ENCODE measurements around the gene SORD. TPM values are rescaled to one million over a fixed set of nuclear protein-coding genes. Genes with fewer than 3 reads are reported as not detected.
"Not testable (repeated sequence)": the region's sequence is repeated elsewhere in the genome, so short reads cannot be mapped to it uniquely, and the experiment has no call there.

The SORD gene
- total RNA-seq, 1 donor from 2014 or later: 1.6 TPM

DNA sequence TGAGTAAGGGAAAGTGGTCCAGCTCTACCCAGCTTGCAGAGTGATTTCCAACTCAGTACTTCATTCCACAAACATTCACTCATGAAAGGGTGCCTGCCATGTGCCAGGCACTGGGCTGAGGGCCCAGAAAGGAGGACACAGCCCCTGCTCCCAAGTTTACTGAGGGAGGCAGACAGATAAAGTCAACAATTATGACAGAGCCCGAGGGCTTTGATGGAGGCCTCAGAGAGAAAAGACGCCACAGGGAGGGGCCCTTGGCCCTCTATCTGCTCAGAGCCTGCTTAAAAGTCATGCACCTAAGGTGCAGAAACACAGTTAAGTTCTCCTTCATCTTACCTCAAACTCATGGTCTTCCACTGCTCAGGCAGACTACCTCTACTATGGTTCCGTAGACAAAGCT is 1.7 kb downstream of the SORD start:
- H3K9me3 ChIP-seq (ENCODE audit: control insufficient read depth in 3 of 3, low read length in 3 of 3): not testable (repeated sequence)

DNA sequence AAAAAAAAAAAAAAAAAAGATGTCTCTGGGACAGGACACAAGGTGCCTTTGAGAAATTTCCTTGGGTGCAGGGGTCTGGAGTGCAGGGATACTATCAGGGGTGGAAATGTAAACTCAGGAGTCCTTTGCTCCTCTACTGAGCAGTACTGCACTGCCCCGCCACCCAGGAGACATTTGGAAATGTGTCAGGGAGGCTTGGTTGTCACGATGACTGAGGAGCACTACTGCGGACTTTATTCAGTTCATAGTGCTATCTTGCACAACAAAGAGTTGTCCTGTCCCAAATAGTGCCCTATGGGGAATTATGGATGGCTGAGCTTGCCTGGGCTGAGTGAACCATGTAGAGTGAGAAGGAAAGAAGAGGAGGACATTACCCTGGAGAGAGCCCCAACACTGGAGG is 2.6 kb downstream of the SORD start:
- H3K27ac ChIP-seq (ENCODE audit: low read depth, low read length); H3K9me3 ChIP-seq (ENCODE audit: control insufficient read depth in 3 of 3, low read length in 3 of 3); H3K9ac ChIP-seq (ENCODE audit: low read depth in 1 of 3, low read length in 3 of 3); H3K36me3 ChIP-seq (ENCODE audit: control insufficient read depth in 3 of 3, insufficient read depth in 3 of 3, low read length in 3 of 3); H3K4me3 ChIP-seq (ENCODE audit: low read length in 3 of 3); H3K27me3 ChIP-seq (ENCODE audit: control insufficient read depth in 3 of 3, insufficient read depth in 3 of 3, low read length in 3 of 3): not testable (repeated sequence)
- peaks cover 12 to 18% (median 13%) of the 10 kb centered on the region in 3 donors for H3K4me1 ChIP-seq (ENCODE audit: control insufficient read depth in 3 of 3, insufficient read depth in 3 of 3, low read length in 3 of 3)

More for the DNA sequence above, 1.7 kb downstream of the SORD start:
- H3K36me3 ChIP-seq (ENCODE audit: control insufficient read depth in 3 of 3, insufficient read depth in 3 of 3, low read length in 3 of 3); H3K27me3 ChIP-seq (ENCODE audit: control insufficient read depth in 3 of 3, insufficient read depth in 3 of 3, low read length in 3 of 3); H3K4me3 ChIP-seq (ENCODE audit: low read length in 3 of 3); H3K9ac ChIP-seq (ENCODE audit: low read depth in 1 of 3, low read length in 3 of 3); H3K27ac ChIP-seq (ENCODE audit: low read depth, low read length): not testable (repeated sequence)
- peaks cover 12 to 18% (median 13%) of the 10 kb centered on the region in 3 donors for H3K4me1 ChIP-seq (ENCODE audit: control insufficient read depth in 3 of 3, insufficient read depth in 3 of 3, low read length in 3 of 3)

DNA sequence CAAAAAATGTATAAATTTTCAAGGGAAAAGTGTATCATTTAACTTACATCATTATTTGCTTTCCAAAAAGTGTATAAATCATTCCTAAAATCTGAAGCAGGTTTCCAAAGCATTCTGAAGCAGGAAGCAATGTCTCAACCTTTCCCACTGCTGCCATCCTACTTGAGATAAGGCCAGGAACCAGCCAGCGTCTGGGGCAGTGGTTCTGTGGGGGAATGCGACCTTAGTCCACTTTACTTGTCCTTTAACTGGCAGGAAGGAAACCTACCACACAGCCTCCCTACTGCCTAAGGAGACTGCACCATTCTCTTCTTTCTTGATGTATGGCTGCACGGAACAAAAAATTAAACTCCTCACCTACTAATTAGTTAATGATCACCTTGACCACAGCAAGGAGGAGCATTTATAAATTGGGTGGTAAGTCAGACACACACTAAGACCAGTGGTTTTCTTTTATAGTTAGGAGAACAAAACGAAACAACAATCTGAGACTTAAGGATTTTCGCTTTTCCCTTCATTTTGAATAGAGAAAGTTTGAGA is 3.7 kb downstream of the SORD start:
- Histone ChIP-seq H3K27ac (ENCODE audit: low read depth, low read length) (no peak overlapping the region), H3K9me3 (ENCODE audit: control insufficient read depth in 3 of 3, low read length in 3 of 3) (no peaks in the 10 kb centered on the region), H3K4me1 (ENCODE audit: control insufficient read depth in 3 of 3, insufficient read depth in 3 of 3, low read length in 3 of 3) (peaks cover 12 to 18% (median 13%) of the 10 kb centered on the region in 3 donors), H3K27me3 (ENCODE audit: control insufficient read depth in 3 of 3, insufficient read depth in 3 of 3, low read length in 3 of 3) (no peaks in the 10 kb centered on the region), H3K36me3 (ENCODE audit: control insufficient read depth in 3 of 3, insufficient read depth in 3 of 3, low read length in 3 of 3) (peaks cover 0 to 3% (median 0%) of the 10 kb centered on the region in 3 donors), H3K4me3 (ENCODE audit: low read length in 3 of 3) (no peak overlapping the region), H3K9ac (ENCODE audit: low read depth in 1 of 3, low read length in 3 of 3) (no peak overlapping the region)

DNA sequence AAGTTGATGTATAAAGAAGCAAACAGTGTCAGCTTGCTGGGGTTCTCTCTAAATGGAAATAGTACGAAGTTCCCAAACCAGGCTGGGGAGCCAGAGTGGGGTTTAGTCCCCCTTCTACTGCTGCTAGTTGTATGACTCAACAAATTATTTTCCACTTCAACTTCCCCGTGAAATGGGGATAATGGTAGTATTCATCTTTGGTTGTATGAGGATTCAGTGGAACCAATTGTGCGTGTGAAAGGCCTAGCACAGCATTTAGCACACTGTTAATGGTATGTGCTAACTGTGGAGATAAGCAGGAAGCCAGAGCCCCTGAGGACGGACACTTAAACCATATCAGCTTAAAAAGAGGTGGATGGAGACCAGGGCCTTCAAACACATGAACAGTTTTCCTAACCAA is 4.2 kb downstream of the SORD start:
- no peak overlapping the region for H3K4me3 ChIP-seq (ENCODE audit: low read length in 3 of 3)
- peaks cover 12 to 18% (median 13%) of the 10 kb centered on the region in 3 donors for H3K4me1 ChIP-seq (ENCODE audit: control insufficient read depth in 3 of 3, insufficient read depth in 3 of 3, low read length in 3 of 3)
- no peaks in the 10 kb centered on the region for H3K27me3 ChIP-seq (ENCODE audit: control insufficient read depth in 3 of 3, insufficient read depth in 3 of 3, low read length in 3 of 3)
- H3K27ac ChIP-seq (ENCODE audit: low read depth, low read length): no peak overlapping the region
- peaks cover 0 to 3% (median 0%) of the 10 kb centered on the region in 3 donors for H3K36me3 ChIP-seq (ENCODE audit: control insufficient read depth in 3 of 3, insufficient read depth in 3 of 3, low read length in 3 of 3)
- H3K9ac ChIP-seq (ENCODE audit: low read depth in 1 of 3, low read length in 3 of 3): no peak overlapping the region
- H3K9me3 ChIP-seq (ENCODE audit: control insufficient read depth in 3 of 3, low read length in 3 of 3): no peaks in the 10 kb centered on the region

DNA sequence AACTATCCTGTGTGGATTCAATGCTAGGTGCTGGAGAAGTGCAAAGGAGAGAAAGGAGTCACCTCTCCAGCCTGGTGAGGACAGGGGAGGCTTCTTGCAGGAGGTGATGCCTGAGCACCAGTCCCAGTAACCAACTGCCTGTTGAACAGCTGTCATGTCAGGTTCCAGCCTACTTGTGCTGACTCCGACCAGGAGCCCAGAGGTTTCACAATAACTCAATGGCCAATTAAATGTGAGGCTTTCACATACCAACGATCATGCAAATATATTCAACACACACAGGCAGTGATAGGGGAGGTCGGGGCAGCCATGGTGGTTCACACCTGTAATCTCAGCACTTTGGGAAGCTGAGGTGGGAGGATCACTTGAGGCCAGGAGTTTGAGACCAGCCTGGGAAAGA is 7.7 kb downstream of the SORD start:
- H3K36me3 ChIP-seq (ENCODE audit: control insufficient read depth in 3 of 3, insufficient read depth in 3 of 3, low read length in 3 of 3): peaks cover 0 to 3% (median 0%) of the 10 kb centered on the region in 3 donors
- H3K9ac ChIP-seq (ENCODE audit: low read depth in 1 of 3, low read length in 3 of 3): no peak overlapping the region
- H3K4me3 ChIP-seq (ENCODE audit: low read length in 3 of 3): no peak overlapping the region
- H3K27me3 ChIP-seq (ENCODE audit: control insufficient read depth in 3 of 3, insufficient read depth in 3 of 3, low read length in 3 of 3): no peaks in the 10 kb centered on the region
- H3K27ac ChIP-seq (ENCODE audit: low read depth, low read length): no peak overlapping the region
- no peaks in the 10 kb centered on the region for H3K4me1 ChIP-seq (ENCODE audit: control insufficient read depth in 3 of 3, insufficient read depth in 3 of 3, low read length in 3 of 3)
- H3K9me3 ChIP-seq (ENCODE audit: control insufficient read depth in 3 of 3, low read length in 3 of 3): no peaks in the 10 kb centered on the region

DNA sequence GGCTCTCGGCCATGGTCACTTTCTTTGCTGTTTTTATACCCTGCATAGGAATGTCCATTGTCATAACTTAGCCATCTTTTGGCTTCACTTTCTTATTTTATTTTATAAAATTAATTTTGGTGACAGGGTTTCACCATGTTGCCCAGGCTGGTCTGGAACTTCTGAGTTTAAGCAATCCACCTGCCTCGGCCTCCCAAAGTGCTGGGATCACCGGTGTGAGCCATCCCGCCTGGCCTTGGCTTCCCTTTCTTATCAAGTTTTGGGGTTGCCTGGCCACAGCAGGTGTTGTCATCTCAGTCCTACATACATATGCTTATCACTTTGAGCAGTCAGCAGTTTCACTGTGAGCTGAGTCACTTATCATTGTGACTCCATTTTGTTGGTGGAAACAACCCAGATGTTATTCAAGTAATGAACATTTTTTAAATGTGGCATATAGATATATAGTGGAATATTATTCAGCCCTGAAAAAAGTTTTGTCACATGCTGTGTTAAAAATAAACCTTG is 8.6 kb downstream of the SORD start:
- H3K9ac ChIP-seq (ENCODE audit: low read depth in 1 of 3, low read length in 3 of 3); H3K4me3 ChIP-seq (ENCODE audit: low read length in 3 of 3); H3K27me3 ChIP-seq (ENCODE audit: control insufficient read depth in 3 of 3, insufficient read depth in 3 of 3, low read length in 3 of 3); H3K27ac ChIP-seq (ENCODE audit: low read depth, low read length); H3K9me3 ChIP-seq (ENCODE audit: control insufficient read depth in 3 of 3, low read length in 3 of 3); H3K36me3 ChIP-seq (ENCODE audit: control insufficient read depth in 3 of 3, insufficient read depth in 3 of 3, low read length in 3 of 3); H3K4me1 ChIP-seq (ENCODE audit: control insufficient read depth in 3 of 3, insufficient read depth in 3 of 3, low read length in 3 of 3): not testable (repeated sequence)

DNA sequence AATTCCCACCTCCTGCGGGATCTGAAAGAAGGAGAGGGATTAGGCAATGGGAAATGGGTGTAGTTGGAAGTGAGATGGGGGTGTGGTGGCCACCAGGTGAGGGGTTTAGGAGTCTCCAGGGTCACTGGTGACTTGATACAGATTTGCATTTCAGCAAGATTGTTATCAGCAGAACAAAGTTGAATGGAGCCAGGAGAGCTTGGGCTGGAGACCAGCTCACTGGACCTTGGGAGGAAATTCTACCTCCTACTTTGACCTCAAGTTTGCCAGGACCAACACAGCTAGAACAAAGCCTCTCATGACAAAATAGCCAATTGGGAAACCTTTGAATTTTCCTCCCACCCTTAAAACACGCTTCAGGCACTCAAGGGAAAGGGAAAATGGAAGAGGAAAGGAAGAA is 9.5 kb downstream of the SORD start:
- H3K4me1 ChIP-seq (ENCODE audit: control insufficient read depth in 3 of 3, insufficient read depth in 3 of 3, low read length in 3 of 3): not testable (repeated sequence)

DNA sequence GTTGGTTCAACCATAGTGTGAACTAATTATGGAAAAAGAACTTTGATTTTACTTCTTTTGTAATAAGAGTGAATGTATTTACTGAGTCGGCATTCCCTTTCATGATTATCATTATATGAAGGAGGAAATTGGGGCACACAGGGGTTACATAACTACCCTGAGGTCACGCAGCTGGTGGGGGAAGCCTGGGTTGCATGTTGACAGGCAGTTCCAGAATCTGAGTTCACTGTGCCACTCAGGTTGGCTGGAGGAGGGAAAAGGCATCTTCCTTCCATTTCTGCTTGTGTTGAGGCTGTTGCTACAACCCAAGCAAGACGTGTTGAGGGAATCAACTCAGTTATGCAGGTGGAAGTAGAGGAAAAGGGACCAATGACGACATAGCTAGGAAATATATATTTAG is 11.1 kb downstream of the SORD start:
- not testable (repeated sequence) for H3K4me3 ChIP-seq (ENCODE audit: low read length in 3 of 3); H3K27me3 ChIP-seq (ENCODE audit: control insufficient read depth in 3 of 3, insufficient read depth in 3 of 3, low read length in 3 of 3); H3K9ac ChIP-seq (ENCODE audit: low read depth in 1 of 3, low read length in 3 of 3); H3K36me3 ChIP-seq (ENCODE audit: control insufficient read depth in 3 of 3, insufficient read depth in 3 of 3, low read length in 3 of 3); H3K9me3 ChIP-seq (ENCODE audit: control insufficient read depth in 3 of 3, low read length in 3 of 3); H3K27ac ChIP-seq (ENCODE audit: low read depth, low read length); H3K4me1 ChIP-seq (ENCODE audit: control insufficient read depth in 3 of 3, insufficient read depth in 3 of 3, low read length in 3 of 3)

More for the DNA sequence above, 9.5 kb downstream of the SORD start:
- H3K27me3 ChIP-seq (ENCODE audit: control insufficient read depth in 3 of 3, insufficient read depth in 3 of 3, low read length in 3 of 3); H3K36me3 ChIP-seq (ENCODE audit: control insufficient read depth in 3 of 3, insufficient read depth in 3 of 3, low read length in 3 of 3); H3K4me3 ChIP-seq (ENCODE audit: low read length in 3 of 3); H3K27ac ChIP-seq (ENCODE audit: low read depth, low read length); H3K9ac ChIP-seq (ENCODE audit: low read depth in 1 of 3, low read length in 3 of 3); H3K9me3 ChIP-seq (ENCODE audit: control insufficient read depth in 3 of 3, low read length in 3 of 3): not testable (repeated sequence)

DNA sequence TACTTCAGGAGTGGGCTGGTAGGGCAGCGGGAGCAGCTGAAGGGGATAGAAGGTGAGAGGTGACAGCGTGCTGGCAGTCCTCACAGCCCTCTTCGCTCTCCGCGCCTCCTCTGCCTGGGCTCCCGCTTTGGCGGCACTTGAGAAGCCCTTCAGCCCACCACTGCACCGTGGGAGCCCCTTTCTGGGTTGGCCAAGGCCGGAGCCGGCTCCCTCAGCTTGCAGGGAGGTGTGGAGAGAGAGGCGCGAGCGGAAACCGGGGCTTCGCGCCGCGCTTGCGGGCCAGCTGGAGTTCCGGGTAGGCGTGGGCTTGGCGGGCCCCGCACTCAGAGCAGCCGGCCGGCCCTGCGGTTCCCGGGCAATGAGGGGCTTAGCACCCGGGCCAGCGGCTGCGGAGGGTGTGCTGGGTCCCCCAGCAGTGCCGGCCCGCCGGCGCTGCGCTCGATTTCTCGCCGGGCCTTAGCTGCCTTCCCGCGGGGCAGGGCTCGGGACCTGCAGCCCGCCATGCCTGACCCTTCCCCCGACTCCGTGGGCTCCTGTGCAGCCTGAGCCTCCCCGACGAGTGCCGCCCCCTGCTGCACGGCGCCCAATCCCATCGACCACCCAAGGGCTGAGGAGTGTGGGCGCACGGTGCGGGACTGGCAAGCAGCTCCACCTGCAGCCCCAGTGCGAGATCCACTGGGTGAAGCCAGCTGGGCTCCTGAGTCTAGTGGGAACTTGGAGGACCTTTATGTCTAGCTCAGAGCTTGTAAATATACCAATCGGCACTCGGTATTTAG is 11.8 kb downstream of the SORD start:
- H3K4me1 ChIP-seq (ENCODE audit: control insufficient read depth in 3 of 3, insufficient read depth in 3 of 3, low read length in 3 of 3); H3K9me3 ChIP-seq (ENCODE audit: control insufficient read depth in 3 of 3, low read length in 3 of 3); H3K27ac ChIP-seq (ENCODE audit: low read depth, low read length); H3K9ac ChIP-seq (ENCODE audit: low read depth in 1 of 3, low read length in 3 of 3); H3K27me3 ChIP-seq (ENCODE audit: control insufficient read depth in 3 of 3, insufficient read depth in 3 of 3, low read length in 3 of 3); H3K4me3 ChIP-seq (ENCODE audit: low read length in 3 of 3); H3K36me3 ChIP-seq (ENCODE audit: control insufficient read depth in 3 of 3, insufficient read depth in 3 of 3, low read length in 3 of 3): not testable (repeated sequence)

All from skeletal muscle tissue (tissue), 4 donors.